ENCODE data around the gene EVA1B. TPM values are rescaled to one million over a fixed set of nuclear protein-coding genes. Genes with fewer than 3 reads are reported as not detected.
A peak's percentile ranks its signal among the peaks of the same experiment; 100 is the strongest.

EVA1B gene
- total RNA-seq, 2 experiments from 2014 or later: 25.5 to 28.7 TPM

DNA sequence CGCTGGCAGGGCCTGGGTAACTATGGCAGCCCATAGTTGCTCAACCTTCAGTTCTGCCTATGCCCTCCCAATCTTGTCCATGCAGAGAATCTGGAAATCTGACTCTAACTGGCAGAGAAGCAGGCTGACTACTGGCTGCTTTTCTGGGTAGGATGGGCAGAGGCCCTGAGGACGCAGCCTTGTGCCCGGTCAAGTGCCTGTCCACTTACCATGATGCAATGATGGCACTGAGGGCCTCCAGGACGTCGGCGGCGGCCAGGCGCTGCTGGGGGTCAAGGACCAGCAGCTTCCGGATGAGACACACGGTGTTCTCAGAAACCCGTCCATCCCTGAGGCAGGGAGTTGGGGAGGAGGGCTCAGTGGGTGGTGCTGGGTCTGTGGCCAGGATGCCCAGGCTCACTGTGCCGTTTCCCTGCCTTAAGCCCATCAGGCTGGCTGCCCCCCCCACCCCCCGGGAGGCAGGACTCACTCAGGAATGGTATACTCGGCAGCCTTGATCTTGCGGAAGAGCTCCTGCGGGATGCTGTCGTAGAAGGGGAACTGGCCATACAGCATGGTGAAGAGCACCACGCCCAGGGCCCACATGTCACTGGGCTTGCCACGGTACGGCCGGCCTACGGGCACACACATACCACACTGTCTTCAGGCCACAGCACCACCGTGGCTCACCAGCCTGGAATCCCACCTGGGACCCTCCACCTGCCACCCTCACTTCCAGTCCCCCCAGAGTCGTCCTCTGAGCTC is 20.4 kb upstream of the EVA1B start:
- no peak overlapping the region for H3K27ac Mint-ChIP-seq
- H3K4me1 Mint-ChIP-seq: peaks cover 8% of the 10 kb centered on the region
- H3K36me3 Mint-ChIP-seq (ENCODE audit: low read depth): peaks cover 48% of the 10 kb centered on the region
- ChIA-PET POLR2A (interaction anchor here (1.1 to 1.4 kb wide), 2 partner anchors 7 to 16 kb away, joined by 3 to 4 read pairs; no protein-coding TSS in a partner anchor), CTCF (interaction anchor here (0.7 to 3.2 kb wide), 7 partner anchors 9 to 79 kb away, joined by 3 to 35 read pairs (median 20); no protein-coding TSS in a partner anchor)
- no peaks in the 10 kb centered on the region for H3K27me3 Mint-ChIP-seq
- H3K9me3 Mint-ChIP-seq: no peaks in the 10 kb centered on the region
- no peak overlapping the region for H3K4me3 Mint-ChIP-seq
- DNase-seq: no peak

DNA sequence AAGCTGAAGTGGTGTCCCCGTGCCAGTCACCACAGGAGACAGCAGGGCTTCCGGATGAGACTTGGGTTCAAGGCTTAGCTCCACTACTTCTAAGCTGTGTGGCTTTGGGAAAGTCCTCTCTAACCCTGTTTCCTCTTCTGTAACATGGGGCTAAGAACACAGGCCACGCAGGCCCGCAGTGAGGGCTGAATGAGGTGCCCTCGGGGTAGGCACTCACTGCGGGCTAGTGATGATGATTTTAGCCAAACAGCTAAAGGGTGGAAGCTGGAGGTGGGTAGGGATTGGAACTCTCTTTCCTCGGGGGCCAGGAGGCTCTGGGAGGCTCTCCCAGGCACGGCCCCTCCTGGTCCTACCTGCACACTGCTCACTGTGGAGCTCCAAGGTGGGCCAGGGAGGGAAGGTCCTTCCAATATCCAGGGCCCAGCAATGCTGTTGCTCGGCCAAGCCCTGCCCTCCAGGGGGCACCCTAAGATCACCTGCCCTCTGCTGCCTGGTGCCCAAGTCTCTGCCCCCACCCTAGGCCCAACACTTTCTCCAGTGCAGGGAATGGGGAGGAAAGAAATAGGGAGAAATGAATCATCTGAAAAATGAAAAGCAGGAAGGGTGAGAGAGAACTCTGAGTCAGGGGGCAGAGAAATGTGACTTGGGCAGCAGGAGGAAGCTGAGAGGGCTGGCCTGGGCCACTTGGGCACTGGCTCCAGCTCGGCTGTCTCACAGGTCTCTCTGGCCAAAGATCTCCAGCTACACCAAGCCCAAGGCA is 19.2 kb upstream of the EVA1B start:
- Mint-ChIP-seq H3K9me3 (no peaks in the 10 kb centered on the region), H3K36me3 (ENCODE audit: low read depth) (peaks cover 38% of the 10 kb centered on the region), H3K27ac (peak overlapping the region; percentile 41), H3K27me3 (no peaks in the 10 kb centered on the region), H3K4me1 (peaks cover 19% of the 10 kb centered on the region), H3K4me3 (no peak overlapping the region)
- CTCF ChIA-PET: interaction anchor here (0.6 to 3.2 kb wide), 15 partner anchors 8 to 193 kb away, joined by 3 to 35 read pairs (median 6); partner anchors contain the start of genes LSM10, STK40 and TRAPPC3
- POLR2A ChIA-PET: interaction anchor here (0.9 to 1.5 kb wide), 8 partner anchors 8 to 78 kb away, joined by 3 to 10 read pairs (median 3); no protein-coding TSS in a partner anchor
- peak; percentile 57 for DNase-seq

DNA sequence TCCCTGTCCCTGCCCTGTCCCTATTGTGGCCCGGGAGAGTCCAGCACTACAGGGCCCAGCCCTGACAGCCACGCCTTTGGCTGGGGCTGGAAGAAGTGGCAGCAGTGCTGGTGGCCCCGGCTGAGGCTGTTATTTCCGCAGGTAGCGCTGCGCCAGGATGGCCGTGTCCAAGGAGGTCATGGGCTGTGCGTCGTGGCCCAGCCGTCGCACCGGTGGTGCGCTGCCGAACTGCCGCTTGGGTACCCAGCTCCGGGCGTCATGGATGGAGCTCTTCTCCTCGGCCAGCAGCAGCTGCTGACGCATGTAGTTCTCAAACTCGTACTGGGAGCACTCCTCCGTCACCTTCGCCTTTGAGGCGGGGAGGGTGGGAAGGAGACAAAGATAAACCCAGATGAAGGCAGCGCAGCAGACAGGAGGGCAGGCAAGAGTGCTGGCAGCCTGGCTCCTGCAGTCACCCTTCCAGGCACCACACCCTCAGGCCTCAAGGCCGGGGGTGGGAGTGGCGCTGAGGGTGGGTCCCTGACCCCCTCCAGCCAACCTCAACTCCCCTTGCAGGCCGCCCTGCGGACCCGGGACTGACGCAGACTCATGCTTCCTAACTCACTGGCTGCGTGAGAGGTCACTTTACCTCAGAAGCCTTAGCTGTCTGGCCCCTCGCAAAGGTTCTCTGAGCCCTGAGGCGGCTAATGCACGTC is 18.3 kb upstream of the EVA1B start:
- Mint-ChIP-seq H3K4me1 (peaks cover 23% of the 10 kb centered on the region), H3K27ac (no peak overlapping the region), H3K27me3 (no peaks in the 10 kb centered on the region), H3K36me3 (ENCODE audit: low read depth) (peaks cover 31% of the 10 kb centered on the region), H3K4me3 (no peak overlapping the region), H3K9me3 (no peaks in the 10 kb centered on the region)
- no peak for DNase-seq
- POLR2A ChIA-PET: interaction anchor here (0.9 to 1.5 kb wide), 5 partner anchors 10 to 67 kb away, joined by 3 to 10 read pairs (median 3); no protein-coding TSS in a partner anchor
- CTCF ChIA-PET: interaction anchor here (0.6 to 3.2 kb wide), 14 partner anchors 9 to 192 kb away, joined by 3 to 35 read pairs (median 6); partner anchors contain the start of genes LSM10, STK40 and TRAPPC3

GRCh38 chr1:36339615-36340014 is 16.2 kb upstream of the EVA1B start:
- Mint-ChIP-seq H3K4me3 (no peak overlapping the region), H3K36me3 (ENCODE audit: low read depth) (peaks cover 20% of the 10 kb centered on the region), H3K27ac (peak overlapping the region; percentile 65), H3K9me3 (no peaks in the 10 kb centered on the region), H3K4me1 (peaks cover 23% of the 10 kb centered on the region), H3K27me3 (no peaks in the 10 kb centered on the region)
- no peak for DNase-seq
- ChIA-PET POLR2A (no interaction called here), CTCF (no interaction called here)

DNA sequence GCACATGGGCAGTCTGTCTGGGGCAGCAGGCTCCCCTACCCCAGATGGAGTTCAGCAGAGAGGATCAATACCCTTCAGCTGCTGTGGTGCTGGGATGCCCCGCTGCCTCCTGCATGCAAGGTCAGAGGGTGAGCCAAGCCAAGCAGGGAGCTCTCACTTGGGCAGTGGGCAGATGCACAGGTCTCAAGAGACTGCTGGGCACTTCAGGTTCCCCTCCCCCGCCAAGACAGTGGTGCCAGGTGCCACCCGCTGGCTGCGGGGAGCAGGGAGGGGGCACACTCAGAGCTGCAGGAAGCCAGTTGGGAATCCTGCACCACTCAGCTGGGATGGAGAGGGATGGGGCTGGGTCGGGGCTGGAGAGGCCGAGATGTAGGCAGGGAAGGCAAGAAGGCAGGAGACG is 15.8 kb upstream of the EVA1B start:
- no peaks in the 10 kb centered on the region for H3K9me3 Mint-ChIP-seq
- CTCF ChIA-PET: interaction anchor here (2.8 kb wide), 1 partner anchor 15 kb away, joined by 7 read pairs; the partner anchor contains the start of gene EVA1B
- POLR2A ChIA-PET: no interaction called here
- H3K27ac Mint-ChIP-seq: peak overlapping the region; percentile 70
- peaks cover 23% of the 10 kb centered on the region for H3K4me1 Mint-ChIP-seq
- H3K27me3 Mint-ChIP-seq: no peaks in the 10 kb centered on the region
- peaks cover 17% of the 10 kb centered on the region for H3K36me3 Mint-ChIP-seq (ENCODE audit: low read depth)
- no peak overlapping the region for H3K4me3 Mint-ChIP-seq
- DNase-seq: no peak

DNA sequence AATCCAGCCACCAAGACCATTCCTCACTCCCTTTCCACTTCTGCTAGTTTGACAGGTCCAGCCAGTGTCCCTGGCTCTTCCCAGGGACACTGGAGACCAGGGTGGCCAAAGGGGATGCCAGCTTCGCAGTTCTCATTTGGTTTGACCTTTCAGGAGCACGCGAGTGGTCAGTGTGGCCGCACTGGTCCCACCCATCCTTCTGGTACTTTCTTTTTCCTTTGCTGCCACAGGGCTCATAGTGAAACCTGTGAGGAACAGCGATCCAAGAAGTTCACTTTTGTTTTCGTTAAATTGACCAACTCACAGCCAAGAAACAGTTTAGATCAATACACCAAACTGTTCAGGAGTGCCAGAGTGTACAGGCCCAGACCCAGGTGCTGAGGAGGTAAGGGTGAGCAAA is 14.4 kb upstream of the EVA1B start:
- ChIA-PET CTCF (interaction anchor here (2.8 kb wide), 1 partner anchor 14 kb away, joined by 7 read pairs; the partner anchor contains the start of gene EVA1B), POLR2A (interaction anchor here (1.0 kb wide), 1 partner anchor 13 kb away, joined by 4 read pairs; no protein-coding TSS in a partner anchor)
- Mint-ChIP-seq H3K27me3 (peaks cover under 1% of the 10 kb centered on the region), H3K9me3 (no peaks in the 10 kb centered on the region), H3K36me3 (ENCODE audit: low read depth) (peaks cover 16% of the 10 kb centered on the region), H3K4me3 (no peak overlapping the region), H3K4me1 (peaks cover 23% of the 10 kb centered on the region), H3K27ac (peak overlapping the region; percentile 19)
- no peak for DNase-seq

- Mint-ChIP-seq H3K4me1 (peaks cover 44% of the 10 kb centered on the region), H3K4me3 (peak overlapping the region; percentile 7), H3K27me3 (peaks cover 18% of the 10 kb centered on the region), H3K9me3 (no peaks in the 10 kb centered on the region), H3K36me3 (ENCODE audit: low read depth) (no peaks in the 10 kb centered on the region), H3K27ac (no peak overlapping the region)
- ChIA-PET POLR2A (no interaction called here), CTCF (no interaction called here)
- no peak for DNase-seq
Observed at GRCh38 chr1:36330940-36331339, 7.5 kb upstream of the EVA1B start.

GRCh38 chr1:36329817-36330216 is 6.4 kb upstream of the EVA1B start:
- Mint-ChIP-seq H3K4me3 (no peak overlapping the region), H3K36me3 (ENCODE audit: low read depth) (no peaks in the 10 kb centered on the region), H3K27ac (no peak overlapping the region), H3K27me3 (peaks cover 22% of the 10 kb centered on the region), H3K4me1 (peaks cover 47% of the 10 kb centered on the region), H3K9me3 (no peaks in the 10 kb centered on the region)
- CTCF ChIA-PET: interaction anchor here (1.4 kb wide), 1 partner anchor 40 kb away, joined by 3 read pairs; no protein-coding TSS in a partner anchor
- no peak for DNase-seq
- POLR2A ChIA-PET: no interaction called here

GRCh38 chr1:36328713-36329112 is 5.3 kb upstream of the EVA1B start:
- POLR2A ChIA-PET: no interaction called here

DNA sequence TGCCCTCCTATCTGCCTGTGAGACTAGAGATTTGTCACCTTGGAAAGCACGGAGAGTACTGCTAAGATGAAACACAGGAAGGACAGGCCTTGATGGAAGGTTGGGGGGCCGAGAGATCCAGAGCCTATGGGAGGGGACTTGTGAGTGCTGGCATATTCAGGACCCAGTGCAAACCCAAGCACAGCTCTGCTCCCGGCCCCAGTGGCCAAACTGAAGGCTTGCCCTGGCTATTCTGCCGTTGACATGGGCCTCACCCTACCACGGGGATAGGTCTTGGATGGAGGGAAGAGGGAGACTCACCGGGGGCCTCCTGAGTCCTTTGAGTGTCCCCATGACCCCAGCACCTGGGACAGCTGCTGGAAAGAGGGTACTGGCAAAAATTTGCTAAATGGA is 4.6 kb upstream of the EVA1B start:
- H3K9me3 Mint-ChIP-seq: no peaks in the 10 kb centered on the region
- CTCF ChIA-PET: no interaction called here
- POLR2A ChIA-PET: no interaction called here
- H3K4me1 Mint-ChIP-seq: peaks cover 58% of the 10 kb centered on the region
- DNase-seq: no peak
- peaks cover 25% of the 10 kb centered on the region for H3K27me3 Mint-ChIP-seq
- H3K36me3 Mint-ChIP-seq (ENCODE audit: low read depth): no peaks in the 10 kb centered on the region
- no peak overlapping the region for H3K4me3 Mint-ChIP-seq
- H3K27ac Mint-ChIP-seq: no peak overlapping the region

More at GRCh38 chr1:36328713-36329112, 5.3 kb upstream of the EVA1B start:
- H3K27me3 Mint-ChIP-seq: peaks cover 25% of the 10 kb centered on the region
- H3K4me1 Mint-ChIP-seq: peaks cover 57% of the 10 kb centered on the region
- no peak overlapping the region for H3K4me3 Mint-ChIP-seq
- no peak overlapping the region for H3K27ac Mint-ChIP-seq
- CTCF ChIA-PET: interaction anchor here (0.5 to 1.4 kb wide), 2 partner anchors 14 to 41 kb away, joined by 3 read pairs; no protein-coding TSS in a partner anchor
- no peaks in the 10 kb centered on the region for H3K9me3 Mint-ChIP-seq
- H3K36me3 Mint-ChIP-seq (ENCODE audit: low read depth): no peaks in the 10 kb centered on the region
- DNase-seq: no peak

DNA sequence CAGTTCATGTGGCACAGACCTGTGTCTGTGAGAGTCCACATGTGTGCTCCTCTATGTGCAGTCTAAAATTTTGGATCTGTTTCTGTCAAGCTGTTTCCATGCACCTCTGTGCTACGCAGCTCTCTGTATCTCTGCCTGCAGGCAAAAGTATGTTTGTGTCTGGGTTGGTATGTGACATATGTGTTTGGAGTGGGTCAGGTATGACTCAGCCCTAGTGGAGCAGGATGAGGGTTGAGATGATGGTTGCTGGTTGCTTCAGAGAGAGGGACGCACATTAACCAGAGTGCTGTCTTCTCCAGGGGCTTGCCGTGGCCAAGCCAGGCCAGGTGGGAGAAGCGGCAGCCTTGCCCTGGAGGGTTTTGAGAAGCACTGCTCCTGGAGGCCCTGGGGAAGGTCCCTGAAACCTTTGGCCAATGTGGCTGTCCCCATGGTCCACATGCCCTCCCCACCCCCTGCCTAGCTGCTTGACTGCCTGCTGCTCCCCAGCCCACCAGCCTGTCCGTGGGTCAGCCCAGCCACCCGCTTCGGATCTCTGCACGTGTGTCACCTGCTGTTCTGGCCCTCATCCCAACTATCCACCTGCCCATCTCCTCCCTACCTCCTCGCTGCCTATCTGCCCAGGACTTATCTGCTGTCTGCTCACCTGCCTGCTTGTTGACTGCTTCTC is 4.1 kb upstream of the EVA1B start:
- no peak for DNase-seq
- Mint-ChIP-seq H3K4me1 (peaks cover 61% of the 10 kb centered on the region), H3K27ac (no peak overlapping the region), H3K9me3 (no peaks in the 10 kb centered on the region), H3K36me3 (ENCODE audit: low read depth) (no peaks in the 10 kb centered on the region), H3K27me3 (peaks cover 21% of the 10 kb centered on the region), H3K4me3 (no peak overlapping the region)
- POLR2A ChIA-PET: interaction anchor here (1.0 to 1.6 kb wide), 2 partner anchors 15 to 59 kb away, joined by 3 to 4 read pairs; no protein-coding TSS in a partner anchor
- CTCF ChIA-PET: no interaction called here

- no peak for DNase-seq
- no peak overlapping the region for H3K27ac Mint-ChIP-seq
Observed at GRCh38 chr1:36326499-36326898, 3.1 kb upstream of the EVA1B start.

More at GRCh38 chr1:36326499-36326898, 3.1 kb upstream of the EVA1B start:
- Mint-ChIP-seq H3K36me3 (ENCODE audit: low read depth) (peaks cover 2% of the 10 kb centered on the region), H3K4me3 (no peak overlapping the region), H3K27me3 (peaks cover 11% of the 10 kb centered on the region), H3K4me1 (peaks cover 65% of the 10 kb centered on the region), H3K9me3 (no peaks in the 10 kb centered on the region)
- ChIA-PET CTCF (no interaction called here), POLR2A (interaction anchor here (1.0 to 1.6 kb wide), 2 partner anchors 16 to 60 kb away, joined by 3 to 4 read pairs; no protein-coding TSS in a partner anchor)

Data from activated CD4-positive, alpha-beta memory T cell treated with anti-CD3 and anti-CD28 coated beads, Interleukin-2, amount 10 ng/mL, durations not matched to agents 7 days and 5 days (primary cell).